Astrocyte (in vitro differentiated cells and primary cell): Measurements from ENCODE around the gene TFAM.

ENCODE experiments used
- CTCF ChIP-seq: IDR thresholded peaks from 2 replicates; pipeline ENCODE4 v1.5.1; 2011; ENCODE audit warnings: low read depth, mild to moderate bottlenecking, inconsistent platforms, low read length, moderate library complexity; ENCODE audit not compliant: insufficient read depth
- EZH2 ChIP-seq: IDR thresholded peaks from 2 replicates; pipeline ENCODE4 v1.6.1; 2012; ENCODE audit warnings: mild to moderate bottlenecking, low read length, inconsistent platforms; ENCODE audit not compliant: insufficient read depth

GRCh38 chr10:58382489-58382995, 2.7 kb upstream of the TFAM start:
- TF ChIP-seq CTCF (no peak), EZH2 (no peak)
